HEK293 (cell line): Measurements from ENCODE around the gene IL22RA1.

Experiments used
- CTCF ChIA-PET: fragments of 350-600 bp; formaldehyde crosslinking; extraction: SDS; loops from one replicate; lab custom pipeline; 2021; ENCODE audit warnings: antibody characterized with exemption; lab: Yijun Ruan, JAX
- POLR2A ChIA-PET: fragments of 300-600 bp; formaldehyde crosslinking; extraction: SDS; loops from one replicate; lab custom pipeline; 2020; ENCODE audit warnings: antibody characterized with exemption, inconsistent platforms; lab: Yijun Ruan, JAX
- H3K27ac ChIP-seq: fragments of 200-500 bp; sonication (Bioruptor generic); 2 replicates; pipeline ENCODE4 v1.5.1; 2014; ENCODE audit warnings: low read depth, low read length, control low read depth, inconsistent platforms; ENCODE audit errors: extremely low read depth
- H3K36me3 ChIP-seq, 2 experiments: fragments of 200-500 bp in 1 of 2; sonication (Bioruptor generic) in 1 of 2; 1 replicate in 1 of 2; 2 replicates in 1 of 2; pipeline ENCODE4 v1.5.1; 2014 to 2017; ENCODE audit warnings: inconsistent platforms in 2 of 2, low read length in 2 of 2; ENCODE audit not compliant: control insufficient read depth in 2 of 2, insufficient read depth in 1 of 2
- H3K4me1 ChIP-seq: fragments of 200-500 bp; sonication (Bioruptor generic); 2 replicates; pipeline ENCODE4 v1.5.1; 2014; ENCODE audit warnings: mild to moderate bottlenecking, low read length, inconsistent platforms; ENCODE audit not compliant: control insufficient read depth, insufficient read depth
- H3K4me3 ChIP-seq: 2 replicates; pipeline ENCODE4 v1.5.1; 2011; ENCODE audit warnings: low read depth, mild to moderate bottlenecking, control low read depth, low read length, moderate library complexity
- H3K9me3 ChIP-seq: fragments of 200-500 bp; sonication (Bioruptor generic); 2 replicates; pipeline ENCODE4 v1.5.1; 2014; ENCODE audit warnings: low read depth, low read length, inconsistent platforms; ENCODE audit not compliant: control insufficient read depth, insufficient read depth
- HOXA7 ChIP-seq: sonication (generic); formaldehyde crosslinking; IDR thresholded peaks from 2 replicates; pipeline ENCODE4 v1.8.1; 2022; ENCODE audit warnings: missing genetic modification reagents, borderline replicate concordance
- SCRT2 ChIP-seq: fragments of 450-650 bp; formaldehyde crosslinking; IDR thresholded peaks from 2 replicates; pipeline ENCODE4 v1.5.1; 2016; ENCODE audit warnings: missing biosample characterization, missing genetic modification characterization
- TRIM28 ChIP-seq: IDR thresholded peaks from 2 replicates; pipeline ENCODE4 v1.6.1; 2011; ENCODE audit warnings: low read length, control low read depth, borderline replicate concordance
- ZBTB21 ChIP-seq: fragments of 450-650 bp; formaldehyde crosslinking; IDR thresholded peaks from 2 replicates; pipeline ENCODE4 v1.5.1; 2017; ENCODE audit warnings: missing biosample characterization, missing genetic modification characterization
- ZFHX2 ChIP-seq: fragments of 450-650 bp; formaldehyde crosslinking; conservative IDR thresholded peaks from 2 replicates; pipeline ENCODE4 v1.5.1; 2016; ENCODE audit warnings: missing biosample characterization, missing genetic modification characterization
- ZNF146 ChIP-seq: fragments of 450-650 bp; formaldehyde crosslinking; IDR thresholded peaks from 2 replicates; pipeline ENCODE4 v1.5.1; 2016; ENCODE audit warnings: missing biosample characterization, missing genetic modification characterization
- ZNF266 ChIP-seq: fragments of 450-650 bp; formaldehyde crosslinking; IDR thresholded peaks from 2 replicates; pipeline ENCODE4 v1.5.1; 2016; ENCODE audit warnings: missing biosample characterization, missing genetic modification characterization, low read depth
- ZNF292 ChIP-seq: fragments of 450-650 bp; formaldehyde crosslinking; IDR thresholded peaks from 2 replicates; pipeline ENCODE4 v1.5.1; 2016; ENCODE audit warnings: low read depth, missing biosample characterization, missing genetic modification characterization, borderline replicate concordance
- ZNF311 ChIP-seq: fragments of 450-650 bp; formaldehyde crosslinking; IDR thresholded peaks from 2 replicates; pipeline ENCODE4 v1.5.1; 2017; ENCODE audit warnings: missing biosample characterization, missing genetic modification characterization, borderline replicate concordance
- ZNF350 ChIP-seq: fragments of 450-650 bp; formaldehyde crosslinking; IDR thresholded peaks from 2 replicates; pipeline ENCODE4 v1.5.0; 2017; ENCODE audit warnings: missing biosample characterization, mild to moderate bottlenecking, missing genetic modification characterization
- ZNF518A ChIP-seq: fragments of 450-650 bp; formaldehyde crosslinking; conservative IDR thresholded peaks from 2 replicates; pipeline ENCODE4 v1.5.1; 2016; ENCODE audit warnings: low read depth, missing biosample characterization, missing genetic modification characterization
- ZNF521 ChIP-seq: fragments of 450-650 bp; formaldehyde crosslinking; IDR thresholded peaks from 2 replicates; pipeline ENCODE4 v1.5.1; 2017; ENCODE audit warnings: missing biosample characterization, mild to moderate bottlenecking, missing genetic modification characterization
- ZNF571 ChIP-seq: fragments of 450-650 bp; formaldehyde crosslinking; IDR thresholded peaks from 2 replicates; pipeline ENCODE4 v1.5.0; 2017; ENCODE audit warnings: missing biosample characterization, missing genetic modification characterization
- ZNF624 ChIP-seq: fragments of 450-650 bp; formaldehyde crosslinking; IDR thresholded peaks from 2 replicates; pipeline ENCODE4 v1.5.1; 2017; ENCODE audit warnings: missing biosample characterization, missing genetic modification characterization
- ZNF639 ChIP-seq: fragments of 450-650 bp; formaldehyde crosslinking; IDR thresholded peaks from 2 replicates; pipeline ENCODE4 v1.5.1; 2016; ENCODE audit warnings: missing biosample characterization, missing genetic modification characterization
- ZNF707 ChIP-seq: fragments of 450-650 bp; formaldehyde crosslinking; IDR thresholded peaks from 2 replicates; pipeline ENCODE4 v1.5.1; 2016; ENCODE audit warnings: missing biosample characterization, missing genetic modification characterization
- ZNF76 ChIP-seq: fragments of 450-650 bp; formaldehyde crosslinking; IDR thresholded peaks from 2 replicates; pipeline ENCODE4; 2016; ENCODE audit warnings: low read depth, missing biosample characterization, missing genetic modification characterization, borderline replicate concordance
- ZNF830 ChIP-seq: fragments of 450-650 bp; IDR thresholded peaks from 2 replicates; pipeline ENCODE4 v1.5.0; 2018; ENCODE audit warnings: missing biosample characterization, missing genetic modification characterization, low read depth, mild to moderate bottlenecking, moderate library complexity

Gene IL22RA1

GRCh38 chr1:24093732-24094131 is 49.2 kb downstream of the IL22RA1 start:
- ChIA-PET POLR2A (no interaction called here), CTCF (interaction anchor here (0.6 kb wide), 1 partner anchor 85 kb away, joined by 5 read pairs; no protein-coding TSS in a partner anchor)
- no peak overlapping the region for H3K4me3 ChIP-seq
- no peaks in the 10 kb centered on the region for H3K9me3 ChIP-seq
- TF ChIP-seq SCRT2 (tag by site-specific recombination) (0 out of 2 replicates have a peak, but pooled peaks have one; percentile 30), ZNF521 (tag by site-specific recombination) (no peak)
- no peak overlapping the region for H3K27ac ChIP-seq
- no peaks in the 10 kb centered on the region for H3K4me1 ChIP-seq
- no peaks in the 10 kb centered on the region for H3K36me3 ChIP-seq

GRCh38 chr1:24092979-24093378 is 50.0 kb downstream of the IL22RA1 start:
- no peaks in the 10 kb centered on the region for H3K4me1 ChIP-seq
- H3K9me3 ChIP-seq, result no peaks in the 10 kb centered on the region
- TF ChIP-seq ZBTB21 (tag by site-specific recombination) (no peak), ZNF707 (tag by site-specific recombination) (no peak), ZNF311 (tag by site-specific recombination) (no peak), ZNF146 (tag by site-specific recombination) (no peak)
- POLR2A ChIA-PET, result no interaction called here
- H3K36me3 ChIP-seq, result no peaks in the 10 kb centered on the region
- H3K4me3 ChIP-seq, result no peak overlapping the region
- no peak overlapping the region for H3K27ac ChIP-seq
- CTCF ChIA-PET, result interaction anchor here (0.6 kb wide), 1 partner anchor 85 kb away, joined by 5 read pairs; no protein-coding TSS in a partner anchor

GRCh38 chr1:24091971-24092482 is 50.9 kb downstream of the IL22RA1 start:
- H3K4me3 ChIP-seq, result no peak overlapping the region
- ChIA-PET POLR2A (no interaction called here), CTCF (no interaction called here)
- no peaks in the 10 kb centered on the region for H3K9me3 ChIP-seq
- no peak overlapping the region for H3K27ac ChIP-seq
- TF ChIP-seq ZNF571 (no peak), ZNF292 (no peak), HOXA7 (no peak), ZNF830 (tag by site-specific recombination) (no peak), ZNF76 (tag by site-specific recombination) (no peak), TRIM28 (no peak), ZFHX2 (tag by site-specific recombination) (no peak), ZNF639 (tag by site-specific recombination) (no peak), ZNF518A (tag by site-specific recombination) (no peak), ZNF350 (tag by site-specific recombination) (no peak), ZNF266 (tag by site-specific recombination) (no peak), ZNF624 (no peak)
- no peaks in the 10 kb centered on the region for H3K4me1 ChIP-seq
- no peaks in the 10 kb centered on the region for H3K36me3 ChIP-seq
